GM18519 (cell line): ENCODE measurements around the gene PCCA.

Experiments used
- ATAC-seq: cut with Tn5 transposase; IDR thresholded peaks from one replicate; pipeline ENCODE4 v1.9.1; 2021; ENCODE audit warnings: mild to moderate bottlenecking, moderate library complexity; ENCODE audit not compliant: unreplicated experiment, low FRiP score

PCCA gene

GRCh38 chr13:100443278-100443997, 354.5 kb downstream of the PCCA start:
- no peak for ATAC-seq

- ATAC-seq, result no peak
These were observed 355.1 kb downstream of the PCCA start for GRCh38 chr13:100443998-100444328.

GRCh38 chr13:100447831-100448230, 358.9 kb downstream of the PCCA start:
- no peak for ATAC-seq

- ATAC-seq, result no peak
These were observed 363.0 kb downstream of the PCCA start for GRCh38 chr13:100451923-100452322.

GRCh38 chr13:100454876-100455275, 366.0 kb downstream of the PCCA start:
- ATAC-seq, result no peak

- ATAC-seq, result no peak
These were observed 369.8 kb downstream of the PCCA start for GRCh38 chr13:100458673-100459072.

- ATAC-seq, result no peak
These were observed 370.9 kb downstream of the PCCA start for GRCh38 chr13:100459747-100460146.

- ATAC-seq, result no peak
These were observed 371.4 kb downstream of the PCCA start for GRCh38 chr13:100460266-100460665.

- ATAC-seq, result no peak
These were observed 371.9 kb downstream of the PCCA start for GRCh38 chr13:100460791-100461190.

- no peak for ATAC-seq
These were observed 372.6 kb downstream of the PCCA start for GRCh38 chr13:100461309-100462030.

- ATAC-seq, result no peak
These were observed 375.1 kb downstream of the PCCA start for GRCh38 chr13:100464006-100464405.

GRCh38 chr13:100465558-100465957, 376.7 kb downstream of the PCCA start:
- no peak for ATAC-seq

GRCh38 chr13:100470866-100471505, 382.1 kb downstream of the PCCA start:
- ATAC-seq, result no peak

- ATAC-seq, result no peak
These were observed 384.2 kb downstream of the PCCA start for GRCh38 chr13:100473087-100473486.

GRCh38 chr13:100473501-100474044, 384.7 kb downstream of the PCCA start:
- no peak for ATAC-seq

- no peak for ATAC-seq
These were observed 388.1 kb downstream of the PCCA start for GRCh38 chr13:100476963-100477362.

- ATAC-seq, result no peak
These were observed 389.4 kb downstream of the PCCA start for GRCh38 chr13:100478107-100478809.

GRCh38 chr13:100480676-100481075, 391.8 kb downstream of the PCCA start:
- no peak for ATAC-seq

- ATAC-seq, result no peak
These were observed 394.2 kb downstream of the PCCA start for GRCh38 chr13:100483139-100483538.

GRCh38 chr13:100483841-100484381, 395.0 kb downstream of the PCCA start:
- ATAC-seq, result no peak

- no peak for ATAC-seq
These were observed 395.8 kb downstream of the PCCA start for GRCh38 chr13:100484702-100485101.
